Pulmonary artery endothelial cell (primary cell): ENCODE data around the gene OGFOD1. TPM values are rescaled to one million over a fixed set of nuclear protein-coding genes. Genes with fewer than 3 reads are reported as not detected.

ENCODE experiments used
- DNase-seq: peaks from one replicate; pipeline ENCODE4 v3.0.0-alpha.2; 2011; ENCODE audit warnings: low read depth, low spot score
- total RNA-seq: library from RNA; depleted of rRNA; stranded (reverse); fragments of >200 nt; gene quantifications from 2 replicates; pipeline ENCODE4 v1.2.3, GENCODE V29; 2014

OGFOD1 gene
- total RNA-seq, 1 donor from 2014 or later, result 87.0 TPM

DNA sequence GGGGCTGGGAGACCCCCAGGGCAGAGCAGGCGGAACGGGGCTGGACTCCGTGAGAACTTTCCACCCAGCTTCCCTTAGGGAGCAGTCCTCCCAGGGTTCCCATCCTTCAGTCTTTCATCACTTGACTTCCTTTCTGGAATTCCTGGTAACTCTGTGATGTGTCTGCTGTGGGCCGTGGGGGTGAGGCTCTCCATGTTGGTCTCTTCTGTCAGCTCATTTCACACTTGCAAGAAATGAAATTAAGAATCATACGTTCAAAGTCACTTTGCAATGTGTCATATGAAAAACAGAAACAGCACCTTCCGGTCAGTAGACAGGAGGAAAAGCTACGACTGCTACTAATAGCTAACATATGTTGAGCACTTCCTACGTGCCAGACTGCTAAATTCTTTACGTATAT is 73.9 kb downstream of the OGFOD1 start:
- DNase-seq, result peak; percentile 32

Other genes with a start within 250 kb of the OGFOD1 start
- gene AMFR, start 26.0 kb upstream of the OGFOD1 start, total RNA-seq, result 241 and 263 TPM in 2 replicates
- gene NUDT21, start 222 bp upstream of the OGFOD1 start, total RNA-seq, result 135 and 158 TPM in 2 replicates
- gene BBS2, start 68.5 kb downstream of the OGFOD1 start, total RNA-seq, result 29.7 and 49.2 TPM in 2 replicates
- not detected in 2 replicates for gene MT4, start 113.5 kb downstream of the OGFOD1 start, total RNA-seq
- gene MT3, start 138.0 kb downstream of the OGFOD1 start, total RNA-seq, result not detected in 2 replicates
- gene MT2A, start 157.0 kb downstream of the OGFOD1 start, total RNA-seq, result 227 and 304 TPM in 2 replicates
- gene MT1E, start 174.2 kb downstream of the OGFOD1 start, total RNA-seq, result 132 and 284 TPM in 2 replicates
- 3.5 and 8.8 TPM in 2 replicates for gene MT1M, start 181.1 kb downstream of the OGFOD1 start, total RNA-seq
- 4.2 and 9.4 TPM in 2 replicates for gene MT1A, start 187.1 kb downstream of the OGFOD1 start, total RNA-seq
- not detected in 2 replicates for gene MT1B, start 200.3 kb downstream of the OGFOD1 start, total RNA-seq
- 0.59 and 2.4 TPM in 2 replicates for gene MT1F, start 206.4 kb downstream of the OGFOD1 start, total RNA-seq
- not detected in 2 replicates for gene MT1G, start 216.5 kb downstream of the OGFOD1 start, total RNA-seq
- not detected in 2 replicates for gene MT1H, start 218.3 kb downstream of the OGFOD1 start, total RNA-seq
- 26.1 and 29.9 TPM in 2 replicates for gene MT1X, start 230.9 kb downstream of the OGFOD1 start, total RNA-seq